Measurements from ENCODE around the gene ABCA3. TPM values are rescaled to one million over a fixed set of nuclear protein-coding genes. Genes with fewer than 3 reads are reported as not detected.

Gene ABCA3
- total RNA-seq, 1 experiment from 2014 or later = 9.0 TPM

- DNase-seq (ENCODE audit: low spot score) = no peak
- Histone ChIP-seq H3K4me1 (ENCODE audit: insufficient read depth, low read length, poor library complexity, severe bottlenecking) (no peaks in the 10 kb centered on the region), H3K36me3 (ENCODE audit: insufficient read depth, low read length, poor library complexity, severe bottlenecking) (no peaks in the 10 kb centered on the region), H3K9me3 (ENCODE audit: low read depth, low read length, poor library complexity, severe bottlenecking) (no peaks in the 10 kb centered on the region), H3K4me3 (ENCODE audit: low read depth, low read length, poor library complexity, severe bottlenecking) (no peak overlapping the region), H3K27ac (ENCODE audit: low read depth, low read length, poor library complexity, severe bottlenecking) (no peak overlapping the region), H3K27me3 (replicated peaks; ENCODE audit: insufficient read depth, low read depth, low read length, poor library complexity) (no peaks in the 10 kb centered on the region)
- intact Hi-C loops (cut with micrococcal nuclease; ENCODE audit: unreplicated experiment) = no loop called here
- no TSS peak for BruUV-seq (replicated peaks)
- ChIA-PET CTCF (no interaction called here), POLR2A (ENCODE audit: low non-redundant PET) (interaction anchor here (0.6 kb wide), 1 partner anchor 26 kb away, joined by 13 read pairs; no protein-coding TSS in a partner anchor)
- TF ChIP-seq CTCF (conservative IDR thresholded peaks at IDR 0.05; ENCODE audit: low read depth, low read length) (no peak), EZH2 (IDR thresholded peaks at IDR 0.05; ENCODE audit: borderline replicate concordance, low read depth, low read length, poor library complexity, severe bottlenecking) (no peak)
These were observed 41.9 kb downstream of the ABCA3 start for GRCh38 chr16:2298621-2299020.

- intact Hi-C loops (cut with micrococcal nuclease; ENCODE audit: unreplicated experiment) = loop anchor here (2.0 kb wide), 1 partner anchor 203 kb away; no protein-coding TSS in a partner anchor
- H3K36me3 ChIP-seq (ENCODE audit: insufficient read depth, low read length, poor library complexity, severe bottlenecking) = no peaks in the 10 kb centered on the region
- no peaks in the 10 kb centered on the region for H3K4me1 ChIP-seq (ENCODE audit: insufficient read depth, low read length, poor library complexity, severe bottlenecking)
- H3K27ac ChIP-seq (ENCODE audit: low read depth, low read length, poor library complexity, severe bottlenecking) = no peak overlapping the region
- no peak overlapping the region for H3K4me3 ChIP-seq (ENCODE audit: low read depth, low read length, poor library complexity, severe bottlenecking)
- H3K27me3 ChIP-seq (replicated peaks; ENCODE audit: insufficient read depth, low read depth, low read length, poor library complexity) = no peaks in the 10 kb centered on the region
- ChIA-PET CTCF (no interaction called here), POLR2A (ENCODE audit: low non-redundant PET) (no interaction called here)
- DNase-seq (ENCODE audit: low spot score) = no peak
- TF ChIP-seq CTCF (conservative IDR thresholded peaks at IDR 0.05; ENCODE audit: low read depth, low read length) (no peak), EZH2 (IDR thresholded peaks at IDR 0.05; ENCODE audit: borderline replicate concordance, low read depth, low read length, poor library complexity, severe bottlenecking) (no peak)
- no peaks in the 10 kb centered on the region for H3K9me3 ChIP-seq (ENCODE audit: low read depth, low read length, poor library complexity, severe bottlenecking)
- BruUV-seq (replicated peaks) = no TSS peak
These were observed 43.0 kb downstream of the ABCA3 start for GRCh38 chr16:2297506-2297860.

GRCh38 chr16:2296661-2297505, 43.6 kb downstream of the ABCA3 start:
- H3K27me3 ChIP-seq (replicated peaks; ENCODE audit: insufficient read depth, low read depth, low read length, poor library complexity) = no peaks in the 10 kb centered on the region
- intact Hi-C loops (cut with micrococcal nuclease; ENCODE audit: unreplicated experiment) = loop anchor here (2.0 kb wide), 1 partner anchor 204 kb away; no protein-coding TSS in a partner anchor
- POLR2A ChIA-PET (ENCODE audit: low non-redundant PET) = no interaction called here
- H3K4me1 ChIP-seq (ENCODE audit: insufficient read depth, low read length, poor library complexity, severe bottlenecking) = no peaks in the 10 kb centered on the region
- no peak overlapping the region for H3K27ac ChIP-seq (ENCODE audit: low read depth, low read length, poor library complexity, severe bottlenecking)
- CTCF ChIA-PET = no interaction called here
- no peaks in the 10 kb centered on the region for H3K9me3 ChIP-seq (ENCODE audit: low read depth, low read length, poor library complexity, severe bottlenecking)
- peak; percentile 33 for DNase-seq (ENCODE audit: low spot score)
- no peak overlapping the region for H3K4me3 ChIP-seq (ENCODE audit: low read depth, low read length, poor library complexity, severe bottlenecking)
- peak; percentile 59 for TF ChIP-seq CTCF (conservative IDR thresholded peaks at IDR 0.05; ENCODE audit: low read depth, low read length)
- no peak for TF ChIP-seq EZH2 (IDR thresholded peaks at IDR 0.05; ENCODE audit: borderline replicate concordance, low read depth, low read length, poor library complexity, severe bottlenecking)
- H3K36me3 ChIP-seq (ENCODE audit: insufficient read depth, low read length, poor library complexity, severe bottlenecking) = no peaks in the 10 kb centered on the region
- no TSS peak for BruUV-seq (replicated peaks)
